ENCODE data around the gene CHERP.

DNA sequence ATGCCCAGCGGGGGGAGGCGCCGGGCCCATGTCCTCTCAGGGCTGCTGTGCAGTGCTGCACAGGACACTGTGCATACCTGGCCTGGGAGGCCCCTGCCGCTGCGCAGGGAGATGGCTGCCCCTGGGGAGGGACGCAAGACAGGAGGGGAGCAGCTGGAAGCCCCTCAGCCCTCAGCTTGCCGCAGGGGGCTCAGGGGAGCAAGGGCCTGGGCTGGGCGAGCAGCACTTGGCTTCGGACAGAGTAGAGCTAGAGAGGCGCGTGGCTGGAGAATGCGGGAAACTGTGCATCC is 10.9 kb downstream of the CHERP start:
- TF ChIP-seq, protein P1, sequence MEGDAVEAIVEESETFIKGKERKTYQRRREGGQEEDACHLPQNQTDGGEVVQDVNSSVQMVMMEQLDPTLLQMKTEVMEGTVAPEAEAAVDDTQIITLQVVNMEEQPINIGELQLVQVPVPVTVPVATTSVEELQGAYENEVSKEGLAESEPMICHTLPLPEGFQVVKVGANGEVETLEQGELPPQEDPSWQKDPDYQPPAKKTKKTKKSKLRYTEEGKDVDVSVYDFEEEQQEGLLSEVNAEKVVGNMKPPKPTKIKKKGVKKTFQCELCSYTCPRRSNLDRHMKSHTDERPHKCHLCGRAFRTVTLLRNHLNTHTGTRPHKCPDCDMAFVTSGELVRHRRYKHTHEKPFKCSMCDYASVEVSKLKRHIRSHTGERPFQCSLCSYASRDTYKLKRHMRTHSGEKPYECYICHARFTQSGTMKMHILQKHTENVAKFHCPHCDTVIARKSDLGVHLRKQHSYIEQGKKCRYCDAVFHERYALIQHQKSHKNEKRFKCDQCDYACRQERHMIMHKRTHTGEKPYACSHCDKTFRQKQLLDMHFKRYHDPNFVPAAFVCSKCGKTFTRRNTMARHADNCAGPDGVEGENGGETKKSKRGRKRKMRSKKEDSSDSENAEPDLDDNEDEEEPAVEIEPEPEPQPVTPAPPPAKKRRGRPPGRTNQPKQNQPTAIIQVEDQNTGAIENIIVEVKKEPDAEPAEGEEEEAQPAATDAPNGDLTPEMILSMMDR (conservative IDR thresholded peaks at IDR 0.05): no peak
- TF ChIP-seq ZFX (IDR thresholded peaks at IDR 0.05): no peak
